ENCODE results near the gene UBXN6.

Gene UBXN6

DNA sequence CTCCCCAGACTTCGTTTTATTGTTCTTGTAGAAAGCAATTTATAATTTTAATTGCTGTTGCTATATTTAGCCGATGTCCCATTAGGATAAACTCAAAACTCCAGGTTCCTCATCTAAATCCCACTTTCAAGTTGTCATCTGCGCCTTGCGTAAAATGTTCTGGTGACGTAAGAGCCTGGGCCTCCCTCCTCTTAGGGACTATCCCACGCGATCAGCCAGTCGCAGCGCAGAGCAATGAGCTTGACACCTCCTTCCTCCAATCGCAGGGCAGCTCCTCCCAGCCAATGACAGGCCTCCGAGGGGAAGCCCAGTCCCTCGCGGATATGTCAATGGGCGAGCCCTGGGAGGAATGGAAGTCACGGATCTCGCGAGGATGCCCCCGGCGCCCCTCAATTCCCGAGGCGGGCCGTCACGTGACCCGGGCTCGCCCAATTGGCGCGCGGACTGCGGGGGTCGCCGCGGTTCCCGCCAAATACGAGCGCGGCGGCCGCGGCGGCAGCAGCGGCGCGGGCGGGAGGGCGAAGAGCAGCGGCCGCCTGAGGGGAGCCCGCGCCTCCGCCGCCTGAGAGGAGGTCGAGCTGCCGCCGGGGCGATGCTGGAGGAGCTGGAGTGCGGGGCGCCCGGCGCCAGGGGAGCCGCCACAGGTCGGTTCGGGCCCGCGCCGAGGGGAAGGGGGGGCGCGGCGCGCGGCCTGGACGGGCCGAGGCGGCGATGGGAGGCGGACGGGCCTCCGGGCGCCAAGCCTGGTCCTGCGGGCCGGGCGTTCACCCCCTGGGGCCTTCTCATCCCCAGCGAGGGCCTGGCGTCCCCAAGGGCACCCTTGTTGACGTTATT is 55.2 kb downstream of the UBXN6 start, which contains the start of gene CHAF1A:
Gene CHAF1A, plus strand, starts transcription at position 470 of the 834 bp plus-strand sequence. Its CDS starts 123 bp downstream, at position 593.
- peak; percentile 99 for DNase-seq

DNA sequence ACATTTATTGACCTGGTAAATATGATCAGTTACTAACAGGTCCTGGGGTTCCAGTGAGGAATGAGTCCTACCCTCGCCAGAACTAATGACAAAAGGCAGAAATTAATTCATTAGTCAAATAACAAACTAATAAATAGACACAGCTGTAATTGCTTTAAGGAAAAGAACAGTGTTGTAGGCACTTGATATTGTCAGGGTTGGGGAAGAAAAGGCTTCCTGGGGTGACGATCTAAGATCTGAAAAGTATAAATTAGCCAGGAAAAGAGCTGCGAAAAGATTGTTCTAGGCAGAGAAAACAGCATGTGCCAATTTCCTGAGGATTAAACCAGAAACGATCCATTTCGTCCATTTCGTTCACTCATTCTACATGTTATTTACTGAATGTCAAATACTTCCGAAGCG is 55.8 kb downstream of the UBXN6 start:
- no peak for DNase-seq

DNA sequence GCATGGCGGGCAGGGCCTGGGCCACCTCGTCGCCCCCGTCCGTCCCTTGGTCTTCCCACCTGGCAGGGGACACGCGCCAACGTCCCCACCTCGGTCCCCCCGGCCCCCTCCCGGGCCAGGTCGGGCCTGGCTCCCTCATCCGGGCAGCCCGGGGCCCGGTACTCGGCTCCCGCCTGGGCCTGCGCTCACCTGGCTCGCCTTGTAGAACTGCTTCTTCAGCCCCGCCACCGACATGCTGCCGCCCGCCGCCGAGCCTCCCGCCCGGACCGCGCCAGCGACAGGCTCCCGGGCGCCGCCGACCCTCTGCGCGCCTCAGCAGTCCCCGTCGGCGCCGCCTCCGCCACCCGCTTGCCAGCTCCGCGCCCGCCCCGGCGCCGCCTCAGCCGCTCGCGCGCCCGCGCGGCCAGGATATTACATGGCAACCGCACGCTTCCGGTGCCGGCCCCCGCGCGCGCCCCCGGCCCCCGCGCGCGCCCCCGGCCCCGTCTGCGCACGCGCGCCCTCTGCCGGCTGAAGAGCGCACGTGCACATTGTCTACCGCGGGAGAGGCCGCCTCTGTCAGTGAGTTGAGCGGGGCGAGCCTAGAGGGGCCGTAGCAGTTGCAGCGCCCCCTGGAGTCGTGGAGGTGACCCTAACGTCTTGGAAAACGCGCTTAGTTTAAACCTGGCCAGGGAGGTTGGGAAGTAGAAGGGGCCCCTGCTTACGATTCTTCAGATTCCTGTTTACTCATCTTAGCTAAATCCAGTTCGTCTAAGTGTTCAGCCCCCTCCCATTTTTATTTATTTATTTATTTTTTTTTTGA is 57.3 kb downstream of the UBXN6 start, which contains the start of gene SH3GL1:
Gene SH3GL1, minus strand, starts transcription at position 413 of the 802 bp plus-strand sequence. Its CDS starts 179 bp downstream, at position 234.
- peak; percentile 93 for DNase-seq

DNA sequence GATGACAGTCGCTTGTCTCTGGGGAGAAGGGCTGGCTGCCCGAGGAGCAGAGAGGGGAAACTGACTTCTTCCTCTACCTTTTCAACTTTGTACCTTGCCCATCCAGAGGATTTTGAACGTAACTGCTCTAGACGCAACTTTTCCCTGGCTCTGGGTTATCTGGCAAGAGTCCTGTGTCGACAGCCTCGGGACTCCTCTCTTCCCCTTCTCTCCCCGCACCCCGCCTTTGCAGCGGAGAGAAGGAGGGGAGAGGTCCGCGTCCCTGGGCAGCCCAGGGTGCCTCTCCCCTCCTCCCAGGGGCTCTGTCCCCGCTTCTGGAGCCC is 57.8 kb downstream of the UBXN6 start:
- no peak for DNase-seq

DNA sequence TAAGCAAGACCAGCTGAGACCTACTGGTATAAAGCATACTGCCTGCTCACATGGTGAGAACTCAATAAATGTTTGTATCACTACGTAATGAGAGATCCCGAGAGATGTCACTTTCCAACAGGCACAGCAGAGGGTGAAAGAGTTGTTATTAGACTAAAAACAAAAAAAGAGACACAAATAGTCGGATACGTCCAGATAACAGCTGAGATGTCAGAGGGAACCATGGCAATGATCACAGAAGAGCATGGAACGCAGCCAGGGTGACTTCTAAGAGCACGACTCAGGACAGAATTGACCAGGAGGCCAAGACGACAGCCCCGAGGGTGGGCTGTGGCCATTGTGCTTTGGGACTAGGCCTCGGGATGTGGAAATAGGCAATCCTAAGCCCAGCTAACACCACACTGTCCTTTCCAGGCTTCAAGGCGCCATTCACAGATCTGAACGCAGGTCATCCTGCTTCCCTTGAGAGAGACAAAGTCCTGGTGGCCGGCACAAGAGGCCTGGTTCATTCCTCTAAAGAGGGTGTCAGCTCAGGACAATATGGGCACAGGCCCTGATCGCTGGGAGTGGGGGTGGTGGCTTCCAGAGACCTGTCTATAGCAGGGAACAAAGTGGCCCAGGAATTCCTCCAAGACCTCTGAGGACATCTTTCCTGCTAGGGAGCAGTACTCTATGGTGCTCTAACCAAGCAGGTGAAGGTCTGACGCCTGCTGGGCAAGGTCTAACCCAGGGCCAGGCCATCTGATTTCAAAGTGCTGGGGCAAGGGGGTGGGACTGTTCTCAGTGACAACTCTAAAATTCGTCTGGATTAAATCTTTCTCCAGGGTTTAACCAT is 60.4 kb downstream of the UBXN6 start:
- DNase-seq: no peak

Data from CD4-positive, alpha-beta T cell treated with Interleukin-10 for 1 hour (primary cell).